NCI-H2107 treated with DMSO at 0.1 percent for 48 hours (cell line): ENCODE results near the gene RLF.

Experiments
- DNase-seq: peaks from one replicate; lab custom pipeline; 2025; ENCODE audit not compliant: unreplicated experiment; lab: John Stamatoyannopoulos, UW

RLF gene

DNA sequence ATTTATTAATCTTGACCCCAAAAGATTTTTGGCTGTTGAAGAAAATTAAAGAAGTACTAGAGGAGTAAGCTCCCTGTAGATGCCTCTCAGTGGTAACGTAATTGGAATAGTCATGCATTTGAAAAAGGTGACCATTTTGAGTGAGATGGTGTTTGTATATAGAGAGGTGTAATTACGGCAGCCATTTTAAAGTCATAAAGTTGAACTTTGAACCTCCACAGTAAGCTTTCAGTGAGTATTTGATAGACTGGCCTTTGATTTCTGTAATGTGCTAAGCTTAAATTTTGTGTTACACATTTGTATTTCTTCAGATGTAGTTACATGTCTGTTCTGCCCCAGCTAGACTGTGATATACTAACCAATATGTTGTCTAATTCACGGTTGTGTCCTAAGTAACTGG lies 65.0 kb downstream of the RLF start:
- DNase-seq, result no peak

- DNase-seq, result no peak
Observed at GRCh38 chr1:40232444-40232843, 71.3 kb downstream of the RLF start.

DNA sequence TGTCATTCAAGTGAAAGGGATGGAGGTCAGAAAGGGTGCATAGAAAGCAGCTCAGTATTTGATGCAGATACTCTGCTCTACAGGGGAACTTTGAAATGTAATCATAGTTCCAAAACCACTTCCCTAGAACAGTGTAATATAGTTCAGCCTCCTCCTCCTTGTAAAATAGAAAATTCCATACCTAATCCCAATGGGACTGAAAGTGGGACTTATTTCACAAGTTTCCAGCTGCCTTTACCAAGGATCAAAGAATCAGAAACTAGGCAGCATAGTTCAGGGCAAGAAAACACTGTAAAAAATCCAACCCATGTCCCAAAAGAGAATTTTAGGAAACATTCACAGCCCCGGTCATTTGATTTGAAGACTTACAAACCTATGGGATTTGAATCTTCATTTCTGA lies 78.4 kb downstream of the RLF start:
- no peak for DNase-seq

DNA sequence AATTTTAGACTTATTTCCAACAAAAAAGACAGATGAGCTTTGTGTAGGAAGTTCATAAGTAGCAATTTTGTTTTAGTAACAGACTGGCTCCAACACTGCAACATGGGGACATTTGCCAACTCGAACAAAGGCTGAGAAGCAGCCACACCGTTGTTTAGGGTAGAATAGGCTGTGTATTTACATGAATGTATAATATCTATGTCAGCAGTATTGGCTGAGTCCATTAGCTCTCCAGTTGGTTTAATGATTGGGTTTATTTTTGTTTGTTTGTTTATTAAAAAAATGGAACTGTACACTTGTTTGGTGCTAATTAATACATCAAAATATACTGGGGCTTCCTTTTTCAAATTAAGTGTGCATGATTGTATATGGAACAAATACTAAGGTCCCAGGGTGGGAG lies 79.2 kb downstream of the RLF start:
- no peak for DNase-seq

- no peak for DNase-seq
Observed at GRCh38 chr1:40241362-40241761, 80.2 kb downstream of the RLF start.

- no peak for DNase-seq
Observed at GRCh38 chr1:40243351-40243750, 82.2 kb downstream of the RLF start.

DNA sequence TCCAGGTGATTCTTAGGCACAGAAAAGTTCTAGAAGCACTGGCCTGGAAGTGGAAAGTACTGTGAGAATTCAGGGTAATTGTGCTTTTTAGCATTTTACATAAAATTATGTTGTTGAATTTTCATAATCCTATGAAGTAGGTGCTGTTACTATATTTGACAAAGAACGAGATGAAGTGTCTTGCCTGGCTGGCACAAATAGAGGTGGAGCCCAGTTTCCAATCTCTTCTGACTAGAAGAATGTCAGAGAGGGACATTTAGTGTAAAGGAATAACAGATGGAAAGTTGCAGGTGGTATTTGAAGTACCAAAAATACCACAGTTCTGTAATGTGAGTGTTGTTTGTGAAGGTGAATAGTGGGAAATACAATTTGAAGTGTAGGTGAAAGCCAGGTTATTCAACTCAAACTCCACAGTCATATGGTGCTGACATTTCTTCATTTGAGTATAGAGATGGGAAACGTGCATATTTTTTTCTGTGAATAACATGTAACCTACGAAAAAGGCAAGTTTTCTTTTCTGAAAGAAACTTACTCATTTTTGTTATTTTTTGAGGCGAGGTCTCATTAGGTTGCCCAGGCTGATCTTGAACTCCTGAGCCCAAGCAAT lies 83.1 kb downstream of the RLF start:
- DNase-seq, result no peak

DNA sequence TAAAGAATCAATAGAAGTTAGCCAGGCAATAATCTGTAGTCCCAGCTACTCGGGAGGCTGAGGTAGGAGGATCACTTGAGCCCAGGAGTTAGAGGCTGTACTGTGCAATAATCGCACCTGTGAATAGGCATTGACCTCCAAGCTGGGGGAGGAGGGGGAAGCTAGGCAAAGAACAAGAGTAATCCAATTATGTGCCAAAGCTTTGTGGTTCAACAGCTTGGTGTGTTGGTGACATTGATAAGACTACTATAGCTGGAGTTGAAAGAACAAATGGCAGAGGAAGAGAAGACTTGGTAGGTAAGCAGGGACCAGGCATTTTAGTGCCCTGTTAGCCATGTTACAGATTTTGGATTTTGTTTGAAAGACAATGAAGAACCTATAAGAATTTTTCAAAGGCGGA lies 84.5 kb downstream of the RLF start:
- DNase-seq, result no peak

GRCh38 chr1:40247655-40248054 lies 86.5 kb downstream of the RLF start, which contains the start of gene TMCO2:
TMCO2 (plus strand) TSS chr1:40247937; CDS start chr1:40247994, 57 bp downstream.
- no peak for DNase-seq

- no peak for DNase-seq
Observed at GRCh38 chr1:40248412-40248811, 87.2 kb downstream of the RLF start.

DNA sequence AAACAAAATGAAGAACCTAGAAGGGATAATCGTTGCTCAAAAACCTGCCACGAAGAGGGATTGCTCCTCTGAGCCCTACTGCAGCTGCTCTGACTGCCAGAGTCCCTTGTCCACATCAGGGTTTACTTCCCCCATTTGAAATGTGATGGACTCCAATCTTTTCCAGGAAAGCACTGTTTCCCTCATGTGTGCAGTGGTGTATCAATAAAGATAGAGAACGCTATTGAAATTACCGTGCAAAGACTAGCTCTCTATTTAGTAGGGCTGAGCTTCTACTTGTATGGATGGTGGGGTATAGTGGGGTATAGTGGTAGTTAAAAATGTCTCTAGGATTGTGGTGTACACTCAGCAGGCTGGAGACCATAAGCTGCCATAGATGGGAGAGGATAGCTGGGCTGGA lies 90.3 kb downstream of the RLF start:
- no peak for DNase-seq

- no peak for DNase-seq
Observed at GRCh38 chr1:40252601-40253000, 91.4 kb downstream of the RLF start.

DNA sequence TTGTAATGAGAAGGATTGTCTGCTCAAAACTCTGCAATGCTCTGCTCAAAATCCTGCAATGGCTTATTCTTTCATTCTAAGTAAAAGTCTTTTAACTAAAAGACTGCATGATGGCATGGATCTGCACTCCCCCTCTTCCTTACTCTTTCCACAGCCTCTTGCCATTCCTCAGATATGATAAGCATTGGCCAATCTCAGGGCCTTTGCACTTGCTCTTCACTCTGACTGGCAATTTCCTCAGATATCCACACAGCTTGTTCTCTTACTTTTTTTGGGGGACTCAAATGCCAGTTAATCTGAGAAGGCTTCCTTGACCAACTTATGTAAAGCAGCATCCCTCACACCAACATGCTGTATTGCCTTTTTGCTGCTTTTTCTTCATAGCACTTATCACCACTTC lies 94.0 kb downstream of the RLF start:
- DNase-seq, result no peak

GRCh38 chr1:40256401-40257084 lies 95.4 kb downstream of the RLF start:
- no peak for DNase-seq

DNA sequence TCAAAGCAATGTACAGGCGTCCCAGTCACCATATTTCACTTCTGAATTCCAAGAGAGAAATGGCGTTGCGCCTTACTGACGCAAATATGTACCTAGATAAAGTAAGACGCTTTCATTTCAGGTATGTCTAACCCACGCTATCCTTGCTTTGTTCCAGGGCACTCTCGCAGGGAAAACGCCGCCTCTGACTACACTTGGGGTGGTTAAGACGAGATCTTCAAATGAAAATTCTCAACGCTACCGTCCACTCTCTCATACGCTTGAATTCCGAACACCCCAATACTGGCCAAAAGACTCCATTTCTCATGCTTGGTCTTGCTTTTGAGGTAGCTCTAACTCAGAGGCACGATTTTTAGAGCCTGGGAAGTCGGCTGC lies 96.1 kb downstream of the RLF start:
- DNase-seq, result peak; percentile 65

DNA sequence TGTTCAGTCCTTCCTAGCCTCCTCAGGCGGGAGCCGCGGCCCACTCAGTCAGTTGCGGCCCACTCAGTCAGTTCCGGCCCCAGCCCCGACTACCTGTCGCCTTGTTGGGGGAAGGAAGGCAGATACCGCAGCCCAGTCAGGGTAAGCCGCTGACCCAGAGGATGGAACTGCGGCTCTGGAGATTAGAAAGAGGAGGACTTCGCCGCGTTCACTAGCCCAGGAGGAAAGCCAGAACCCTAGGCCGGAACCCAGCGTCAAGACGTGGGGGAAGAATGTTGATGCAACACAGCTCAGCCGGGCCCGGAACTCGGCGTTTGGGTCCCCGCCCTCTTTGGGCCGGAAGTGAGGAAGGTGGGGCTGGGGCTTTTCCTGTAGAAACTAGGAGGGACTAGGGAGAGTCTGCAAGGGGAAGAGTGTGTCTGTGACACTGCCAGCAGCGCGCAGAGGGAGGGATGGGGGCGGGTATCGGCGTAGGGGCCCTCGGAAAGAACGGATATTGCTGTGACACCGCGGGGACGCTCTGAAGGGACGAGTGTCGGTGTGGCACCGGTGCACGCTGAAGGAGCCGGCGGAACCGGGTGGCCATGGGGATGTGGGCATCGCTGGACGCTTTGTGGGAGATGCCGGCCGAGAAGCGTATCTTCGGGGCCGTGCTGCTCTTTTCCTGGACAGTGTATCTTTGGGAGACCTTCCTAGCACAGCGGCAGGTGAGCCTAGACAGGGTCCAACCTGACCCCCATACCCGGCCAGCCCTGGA lies 96.7 kb downstream of the RLF start, which contains the start of gene ZMPSTE24:
Gene ZMPSTE24, plus strand, starts transcription at position 549 of the 757 bp plus-strand sequence. Its CDS starts 36 bp downstream, at position 585.
- peak; percentile 91 for DNase-seq

DNA sequence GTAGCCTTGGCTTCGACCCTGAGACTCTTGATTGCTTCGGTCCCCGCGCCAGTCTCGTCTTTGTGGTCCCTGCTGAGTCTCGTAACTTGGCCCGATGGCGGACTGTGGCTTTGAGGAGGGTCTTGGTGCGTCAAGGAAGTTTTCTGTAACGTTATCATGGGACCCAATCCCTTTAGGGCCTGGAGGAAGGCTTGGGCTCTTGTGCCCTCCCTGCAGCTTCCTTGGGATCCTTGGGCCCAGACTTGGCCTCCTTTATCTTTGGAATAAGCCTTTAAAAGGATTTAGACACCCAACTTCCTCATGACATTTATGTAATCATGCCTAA lies 97.2 kb downstream of the RLF start:
- no peak for DNase-seq

- no peak for DNase-seq
Observed at GRCh38 chr1:40264354-40264781, 103.2 kb downstream of the RLF start.

DNA sequence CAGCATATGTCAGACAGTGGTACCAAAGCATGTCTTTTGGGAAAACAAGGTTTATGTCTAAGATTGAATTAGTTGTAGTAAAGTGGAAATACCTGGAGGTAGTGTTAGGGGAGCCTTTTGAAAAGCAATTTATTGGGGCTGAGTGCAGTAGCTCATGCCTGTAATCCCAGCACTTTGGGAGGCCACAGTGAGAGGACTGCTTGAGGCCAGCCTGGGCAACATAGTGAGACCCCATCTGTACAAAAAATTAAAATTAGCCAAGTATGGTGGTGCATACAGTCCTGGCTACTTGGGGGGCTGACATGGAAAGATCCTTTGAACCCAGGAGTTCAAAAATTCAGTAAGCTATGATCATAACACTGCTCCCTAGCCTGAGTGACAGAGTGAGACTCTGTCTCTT lies 104.1 kb downstream of the RLF start:
- no peak for DNase-seq

DNA sequence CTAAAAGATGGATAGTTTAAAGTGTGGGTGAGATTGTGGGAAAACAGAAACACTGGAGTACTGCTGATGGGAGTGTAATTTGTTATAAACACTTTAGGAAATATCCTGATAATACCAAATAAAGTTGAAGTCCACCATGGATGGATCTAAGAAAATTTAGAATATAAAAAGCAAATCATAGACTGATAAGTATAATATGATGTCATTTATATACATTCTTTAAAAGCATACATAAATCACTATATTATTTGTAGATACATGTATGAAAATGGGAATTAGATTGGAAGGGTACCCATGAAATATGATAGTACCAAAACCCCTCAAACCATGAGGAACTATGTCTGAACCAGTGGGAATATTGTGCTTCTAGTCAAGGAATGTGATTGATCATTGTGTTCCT lies 104.7 kb downstream of the RLF start:
- DNase-seq, result no peak

GRCh38 chr1:40266786-40267535 lies 105.8 kb downstream of the RLF start:
- DNase-seq, result no peak

GRCh38 chr1:40267767-40268187 lies 106.6 kb downstream of the RLF start:
- DNase-seq, result no peak
